Endothelial cell (in vitro differentiated cells): ENCODE data around the gene FUCA1. TPM values are rescaled to one million over a fixed set of nuclear protein-coding genes. Genes with fewer than 3 reads are reported as not detected.

Experiments used
- DNase-seq: peaks from one replicate; pipeline ENCODE4 v3.0.0; 2021; ENCODE audit warnings: low spot score
- H3K27ac Mint-ChIP-seq: one replicate; pipeline ENCODE4 v1.8.0; 2021; ENCODE audit warnings: mixed read lengths, inconsistent platforms; ENCODE audit not compliant: unreplicated experiment
- H3K27me3 Mint-ChIP-seq: one replicate; pipeline ENCODE4 v1.8.0; 2021; ENCODE audit warnings: mild to moderate bottlenecking, moderate library complexity, mixed read lengths, inconsistent platforms; ENCODE audit not compliant: unreplicated experiment
- H3K36me3 Mint-ChIP-seq: one replicate; pipeline ENCODE4 v1.8.0; 2021; ENCODE audit warnings: mild to moderate bottlenecking, low read depth, mixed read lengths, inconsistent platforms; ENCODE audit not compliant: unreplicated experiment
- H3K4me1 Mint-ChIP-seq: one replicate; pipeline ENCODE4 v1.8.0; 2021; ENCODE audit warnings: mild to moderate bottlenecking, mixed read lengths, inconsistent platforms; ENCODE audit not compliant: unreplicated experiment
- H3K4me3 Mint-ChIP-seq: one replicate; pipeline ENCODE4 v1.8.0; 2021; ENCODE audit warnings: mild to moderate bottlenecking, mixed read lengths, inconsistent platforms; ENCODE audit not compliant: unreplicated experiment
- H3K9me3 Mint-ChIP-seq: one replicate; pipeline ENCODE4 v1.8.0; 2021; ENCODE audit warnings: mixed read lengths, inconsistent platforms; ENCODE audit not compliant: unreplicated experiment
- total RNA-seq: library from RNA; stranded (reverse); fragmentation: NEBNext Ultra II Directional; extraction: Animal tissue kit (Norgen Biotek cat#: 25700); gene quantifications from one replicate; pipeline ENCODE4 v1.2.1, GENCODE V29; 2021; ENCODE audit not compliant: unreplicated experiment
- TF ChIP-seq, protein P1 (sequence below): fragments of 200-600 bp; sonication (generic); IDR thresholded peaks from one replicate; pipeline ENCODE4 v1.5.0; 2021; ENCODE audit warnings: antibody characterized with exemption; ENCODE audit not compliant: unreplicated experiment

FUCA1 gene
- total RNA-seq, 1 donor from 2014 or later, result 6.1 TPM

- Mint-ChIP-seq H3K36me3 (peaks cover 4% of the 10 kb centered on the region), H3K4me3 (no peak overlapping the region), H3K9me3 (no peaks in the 10 kb centered on the region), H3K4me1 (peaks cover 5% of the 10 kb centered on the region), H3K27ac (peak overlapping the region; percentile 67), H3K27me3 (peaks cover 5% of the 10 kb centered on the region)
- DNase-seq, result no peak
- TF ChIP-seq, protein P1, sequence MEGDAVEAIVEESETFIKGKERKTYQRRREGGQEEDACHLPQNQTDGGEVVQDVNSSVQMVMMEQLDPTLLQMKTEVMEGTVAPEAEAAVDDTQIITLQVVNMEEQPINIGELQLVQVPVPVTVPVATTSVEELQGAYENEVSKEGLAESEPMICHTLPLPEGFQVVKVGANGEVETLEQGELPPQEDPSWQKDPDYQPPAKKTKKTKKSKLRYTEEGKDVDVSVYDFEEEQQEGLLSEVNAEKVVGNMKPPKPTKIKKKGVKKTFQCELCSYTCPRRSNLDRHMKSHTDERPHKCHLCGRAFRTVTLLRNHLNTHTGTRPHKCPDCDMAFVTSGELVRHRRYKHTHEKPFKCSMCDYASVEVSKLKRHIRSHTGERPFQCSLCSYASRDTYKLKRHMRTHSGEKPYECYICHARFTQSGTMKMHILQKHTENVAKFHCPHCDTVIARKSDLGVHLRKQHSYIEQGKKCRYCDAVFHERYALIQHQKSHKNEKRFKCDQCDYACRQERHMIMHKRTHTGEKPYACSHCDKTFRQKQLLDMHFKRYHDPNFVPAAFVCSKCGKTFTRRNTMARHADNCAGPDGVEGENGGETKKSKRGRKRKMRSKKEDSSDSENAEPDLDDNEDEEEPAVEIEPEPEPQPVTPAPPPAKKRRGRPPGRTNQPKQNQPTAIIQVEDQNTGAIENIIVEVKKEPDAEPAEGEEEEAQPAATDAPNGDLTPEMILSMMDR, result no peak
Observed at GRCh38 chr1:23797478-23798448, 70.3 kb downstream of the FUCA1 start.

DNA sequence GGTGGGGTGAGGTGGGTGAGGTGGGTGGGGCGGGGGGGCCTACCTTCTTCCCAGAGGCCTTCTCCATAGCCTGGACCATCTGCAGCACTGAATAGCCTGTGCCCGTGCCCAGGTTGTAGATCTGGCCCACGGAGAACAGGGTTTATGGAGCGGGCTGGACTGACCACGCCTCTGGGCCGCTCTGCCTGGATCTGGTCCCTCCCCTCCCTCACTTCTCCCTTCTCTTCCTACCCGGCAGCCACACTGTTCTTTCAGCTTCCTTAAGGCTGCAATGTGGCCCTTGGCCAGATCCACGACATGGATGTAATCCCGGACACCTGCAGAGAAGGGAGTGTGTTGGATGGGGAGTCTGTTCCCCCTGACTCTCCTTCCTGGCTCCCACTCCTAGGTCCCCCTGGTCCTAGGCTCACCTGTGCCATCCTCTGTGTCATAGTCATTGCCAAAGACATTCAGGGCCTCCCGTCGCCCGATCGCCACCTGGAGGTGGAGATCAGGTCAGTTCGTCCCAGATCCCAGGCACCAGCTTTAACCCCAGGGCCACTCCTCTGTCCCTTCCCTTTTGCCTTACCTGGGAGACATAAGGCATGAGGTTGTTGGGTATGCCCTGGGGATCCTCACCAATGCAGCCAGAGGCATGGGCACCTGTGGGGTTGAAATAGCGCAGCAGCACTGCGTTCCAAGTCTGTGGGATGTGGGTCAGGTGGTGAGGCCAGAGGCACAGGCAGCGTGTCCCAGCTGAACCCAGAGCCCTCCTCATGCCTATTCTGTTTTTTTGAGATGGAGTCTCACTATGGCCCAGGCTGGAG, 71.4 kb downstream of the FUCA1 start:
- Mint-ChIP-seq H3K4me3 (no peak overlapping the region), H3K27me3 (peaks cover 5% of the 10 kb centered on the region), H3K36me3 (no peaks in the 10 kb centered on the region), H3K9me3 (no peaks in the 10 kb centered on the region), H3K27ac (peak overlapping the region; percentile 67), H3K4me1 (peaks cover 7% of the 10 kb centered on the region)
- no peak for DNase-seq
- TF ChIP-seq, protein P1, result no peak

GRCh38 chr1:23795676-23796465, 72.2 kb downstream of the FUCA1 start:
- Mint-ChIP-seq H3K9me3 (no peaks in the 10 kb centered on the region), H3K27me3 (peaks cover 10% of the 10 kb centered on the region), H3K27ac (no peak overlapping the region), H3K4me3 (no peak overlapping the region), H3K36me3 (no peaks in the 10 kb centered on the region), H3K4me1 (peaks cover 12% of the 10 kb centered on the region)
- TF ChIP-seq, protein P1, result no peak
- no peak for DNase-seq

Other genes starting within 250 kb of the FUCA1 start
- 1,285 TPM for gene RPL11, start 176.5 kb downstream of the FUCA1 start, total RNA-seq
- gene ELOA, start 124.8 kb downstream of the FUCA1 start, total RNA-seq, result 54.4 TPM
- gene PITHD1, start 89.9 kb downstream of the FUCA1 start, total RNA-seq, result 35.4 TPM
- 138 TPM for gene LYPLA2, start 77.1 kb downstream of the FUCA1 start, total RNA-seq
- gene GALE, start 67.5 kb downstream of the FUCA1 start, total RNA-seq, result 33.9 TPM
- gene HMGCL, start 42.9 kb downstream of the FUCA1 start, total RNA-seq, result 30.0 TPM
- gene CNR2, start 45.1 kb upstream of the FUCA1 start, total RNA-seq, result not detected
- gene PNRC2, start 91.5 kb upstream of the FUCA1 start, total RNA-seq, result 113 TPM
- gene SRSF10, start 112.0 kb upstream of the FUCA1 start, total RNA-seq, result 101 TPM
- gene MYOM3, start 243.8 kb upstream of the FUCA1 start, total RNA-seq, result 0.59 TPM